ENCODE data around the gene OR6C2.
"Not testable (repeated sequence)": the region's sequence is repeated elsewhere in the genome, so short reads cannot be mapped to it uniquely, and the experiment has no call there.

Gene OR6C2

DNA sequence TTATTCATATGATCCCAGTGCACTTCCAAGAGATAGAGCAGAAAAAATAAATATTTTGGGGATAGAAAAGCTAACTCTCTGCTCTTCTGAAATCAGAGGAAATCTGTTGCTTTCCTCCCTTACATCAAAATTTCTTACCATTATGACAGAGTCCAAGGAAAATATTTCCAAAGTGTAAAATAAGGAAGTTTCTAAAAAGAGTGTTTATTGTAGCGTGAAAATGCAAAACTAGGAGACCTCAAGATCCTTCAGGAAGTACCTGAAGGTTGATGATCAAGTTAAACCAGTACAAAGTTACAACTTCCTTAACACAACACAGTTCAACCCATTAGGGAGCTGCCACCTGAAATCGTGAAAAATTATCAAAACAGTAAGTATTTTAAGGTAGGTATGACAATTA, at the start of gene OR6C2:
OR6C2 (plus strand) TSS at position 301 of the 400 bp plus-strand sequence. CDS start 8,138 bp downstream, outside the sequence.
- in situ Hi-C loops (cut with HindIII; ENCODE audit: low pct_ligation_motif_present, low pct_unique_long_range_greater_than_20kb, low sequenced_read_pairs): no loop called here
- no peak for DNase-seq

- no peak for DNase-seq
- in situ Hi-C loops (cut with HindIII; ENCODE audit: low pct_ligation_motif_present, low pct_unique_long_range_greater_than_20kb, low sequenced_read_pairs): no loop called here
Observed at GRCh38 chr12:55396326-55396725, 47.5 kb upstream of the OR6C2 start.

DNA sequence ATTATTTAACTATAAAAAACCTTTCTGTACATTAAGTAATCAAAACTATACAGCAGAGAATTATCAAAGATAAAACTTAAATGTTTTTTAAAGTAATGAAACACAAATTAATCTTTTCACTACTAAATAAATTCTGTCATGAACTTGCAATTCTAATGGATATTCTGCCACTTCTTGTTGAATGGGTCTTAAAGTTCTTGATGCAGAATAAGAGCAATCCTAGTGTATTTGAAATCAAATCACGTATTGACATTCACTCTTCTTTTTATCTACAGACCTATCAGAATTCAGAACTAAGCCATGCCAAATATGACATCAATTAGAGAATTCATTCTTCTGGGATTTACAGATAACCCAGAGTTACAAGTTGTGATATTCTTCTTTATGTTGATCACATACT, 43.6 kb upstream of the OR6C2 start, which contains the start of gene OR6C65:
OR6C65 (plus strand) TSS at position 301 of the 400 bp plus-strand sequence; CDS start at position 301, 0 bp downstream.
- no peak for DNase-seq
- in situ Hi-C loops (cut with HindIII; ENCODE audit: low pct_ligation_motif_present, low pct_unique_long_range_greater_than_20kb, low sequenced_read_pairs): no loop called here

DNA sequence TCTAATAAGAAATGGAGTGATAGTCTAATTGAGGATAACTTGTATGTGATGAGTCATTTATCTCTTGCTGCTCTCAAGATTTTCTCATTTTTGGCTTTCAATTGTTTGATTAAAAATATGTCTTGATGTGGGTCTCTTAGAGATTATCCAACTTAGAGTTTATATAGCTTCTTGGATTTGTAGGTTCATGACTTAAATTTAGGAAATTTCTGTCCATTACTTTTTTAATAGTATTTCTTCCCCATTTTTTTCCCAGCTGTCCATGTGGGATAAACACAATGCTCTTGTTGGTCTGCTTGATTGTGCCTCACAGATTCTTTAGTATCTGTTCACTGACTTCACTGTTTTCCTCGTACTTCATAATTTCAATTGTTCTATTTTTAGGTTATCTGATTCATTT, 36.0 kb upstream of the OR6C2 start:
- in situ Hi-C loops (cut with HindIII; ENCODE audit: low pct_ligation_motif_present, low pct_unique_long_range_greater_than_20kb, low sequenced_read_pairs): no loop called here
- no peak for DNase-seq

GRCh38 chr12:55409133-55409532, 34.7 kb upstream of the OR6C2 start:
- DNase-seq; in situ Hi-C loops (cut with HindIII; ENCODE audit: low pct_ligation_motif_present, low pct_unique_long_range_greater_than_20kb, low sequenced_read_pairs): not testable (repeated sequence)

- in situ Hi-C loops (cut with HindIII; ENCODE audit: low pct_ligation_motif_present, low pct_unique_long_range_greater_than_20kb, low sequenced_read_pairs): not testable (repeated sequence)
Observed at GRCh38 chr12:55412138-55412537, 31.7 kb upstream of the OR6C2 start.

DNA sequence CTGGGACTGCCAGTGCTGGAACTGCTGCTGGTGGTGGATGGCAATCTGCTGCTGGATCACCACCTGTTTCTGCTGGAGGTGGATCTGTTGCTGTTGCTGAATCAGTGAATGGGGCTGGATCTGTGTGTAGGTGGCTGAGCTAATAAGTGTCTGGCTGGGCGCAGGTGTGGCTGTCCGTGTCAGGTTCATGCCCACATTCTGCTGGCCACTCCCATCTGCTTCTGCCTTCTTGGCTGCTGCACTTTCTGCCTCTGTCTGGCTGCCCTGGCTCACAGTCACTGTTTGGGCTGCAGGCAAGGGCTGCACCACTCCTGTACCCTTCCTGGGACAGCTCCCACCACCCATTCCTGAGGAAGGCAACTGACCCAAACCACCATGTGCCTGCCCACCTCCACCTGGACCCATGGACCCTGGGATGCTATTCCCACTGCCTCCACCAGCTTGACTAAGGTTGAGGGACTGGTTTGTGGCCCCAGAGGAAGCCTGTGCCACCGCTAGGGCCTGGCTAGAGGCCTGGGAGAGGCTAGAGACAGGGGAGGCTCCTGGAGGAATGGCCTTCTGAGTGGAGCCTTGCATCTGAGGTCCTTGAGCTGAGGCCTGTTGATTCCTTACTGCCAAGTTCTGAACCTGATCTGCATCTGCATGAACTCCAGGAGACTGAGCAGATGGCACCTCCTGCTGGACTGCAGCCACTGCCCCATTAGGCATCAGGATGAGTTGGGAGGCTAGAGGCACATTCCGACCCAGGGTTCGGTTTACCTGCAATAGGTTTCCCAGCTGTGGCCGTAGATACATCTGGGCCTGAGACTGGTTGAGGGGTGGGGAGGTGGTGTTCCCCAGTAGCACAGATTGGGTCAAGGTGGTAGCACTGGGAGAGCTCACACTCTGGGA, 30.1 kb upstream of the OR6C2 start:
- DNase-seq: not testable (repeated sequence)

More at GRCh38 chr12:55412138-55412537, 31.7 kb upstream of the OR6C2 start:
- not testable (repeated sequence) for DNase-seq

DNA sequence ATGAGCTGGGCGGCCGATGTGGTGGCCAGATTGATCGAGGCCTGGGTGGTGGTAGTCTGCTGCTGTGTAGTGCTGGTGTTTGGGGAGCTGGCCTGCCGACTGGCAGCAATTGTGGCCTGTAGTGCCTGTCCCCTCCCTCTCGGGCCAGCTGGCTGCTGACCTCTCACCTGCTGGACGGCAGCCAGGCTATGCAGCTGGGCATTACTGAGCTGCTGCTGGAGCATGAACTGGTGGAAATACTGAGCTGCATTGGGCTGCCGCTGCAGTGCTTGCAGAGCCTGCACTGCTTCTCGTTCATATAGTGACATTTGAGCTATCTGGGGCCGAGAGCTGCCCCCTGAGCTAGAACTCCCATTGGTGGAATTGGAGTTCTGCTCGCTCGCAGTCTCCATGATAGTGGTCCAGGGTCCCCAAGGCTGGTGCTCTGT, 29.5 kb upstream of the OR6C2 start:
- in situ Hi-C loops (cut with HindIII; ENCODE audit: low pct_ligation_motif_present, low pct_unique_long_range_greater_than_20kb, low sequenced_read_pairs); DNase-seq: not testable (repeated sequence)

More for the DNA sequence above, 30.1 kb upstream of the OR6C2 start:
- in situ Hi-C loops (cut with HindIII; ENCODE audit: low pct_ligation_motif_present, low pct_unique_long_range_greater_than_20kb, low sequenced_read_pairs): not testable (repeated sequence)

DNA sequence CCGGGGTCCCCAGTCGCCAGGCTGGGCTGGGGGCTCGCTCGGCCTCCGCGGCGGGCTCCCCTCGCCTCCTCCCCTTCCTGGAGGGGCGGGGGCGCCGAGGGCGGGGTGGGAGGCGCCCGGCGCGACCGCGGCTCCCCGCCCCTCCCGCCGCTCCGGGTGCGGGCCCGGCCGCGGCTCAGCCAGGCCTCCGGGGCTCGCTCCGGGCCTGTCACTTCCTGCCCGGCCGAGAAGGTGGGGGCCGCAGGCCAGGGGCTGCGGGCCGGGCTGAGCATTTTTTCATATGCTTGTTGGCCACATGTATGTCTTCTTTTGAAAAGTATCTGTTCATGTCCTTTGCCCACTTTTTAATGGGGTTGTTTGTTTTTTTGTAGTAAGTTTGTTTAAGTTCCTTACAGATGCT, 29.0 kb upstream of the OR6C2 start:
- DNase-seq; in situ Hi-C loops (cut with HindIII; ENCODE audit: low pct_ligation_motif_present, low pct_unique_long_range_greater_than_20kb, low sequenced_read_pairs): not testable (repeated sequence)

DNA sequence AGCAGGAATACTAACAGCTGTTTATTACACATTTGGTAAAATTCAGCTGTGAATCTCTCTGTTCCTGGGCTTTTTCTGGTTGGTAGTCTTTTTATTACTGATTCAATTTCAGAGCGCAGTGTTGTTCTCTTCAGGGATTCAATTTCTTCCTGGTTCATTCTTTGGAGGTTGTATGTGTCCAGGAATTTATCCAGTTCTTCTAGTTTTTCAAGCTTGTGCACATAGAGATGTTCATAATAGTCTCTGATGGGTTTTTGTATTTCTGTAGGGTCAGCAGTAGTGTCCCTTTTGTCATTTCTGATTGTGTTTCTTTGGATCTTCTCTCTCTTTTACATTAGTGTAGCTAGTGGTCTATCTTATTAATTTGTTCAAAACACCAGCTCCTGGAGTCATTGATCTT, 26.9 kb upstream of the OR6C2 start:
- in situ Hi-C loops (cut with HindIII; ENCODE audit: low pct_ligation_motif_present, low pct_unique_long_range_greater_than_20kb, low sequenced_read_pairs): no loop called here

DNA sequence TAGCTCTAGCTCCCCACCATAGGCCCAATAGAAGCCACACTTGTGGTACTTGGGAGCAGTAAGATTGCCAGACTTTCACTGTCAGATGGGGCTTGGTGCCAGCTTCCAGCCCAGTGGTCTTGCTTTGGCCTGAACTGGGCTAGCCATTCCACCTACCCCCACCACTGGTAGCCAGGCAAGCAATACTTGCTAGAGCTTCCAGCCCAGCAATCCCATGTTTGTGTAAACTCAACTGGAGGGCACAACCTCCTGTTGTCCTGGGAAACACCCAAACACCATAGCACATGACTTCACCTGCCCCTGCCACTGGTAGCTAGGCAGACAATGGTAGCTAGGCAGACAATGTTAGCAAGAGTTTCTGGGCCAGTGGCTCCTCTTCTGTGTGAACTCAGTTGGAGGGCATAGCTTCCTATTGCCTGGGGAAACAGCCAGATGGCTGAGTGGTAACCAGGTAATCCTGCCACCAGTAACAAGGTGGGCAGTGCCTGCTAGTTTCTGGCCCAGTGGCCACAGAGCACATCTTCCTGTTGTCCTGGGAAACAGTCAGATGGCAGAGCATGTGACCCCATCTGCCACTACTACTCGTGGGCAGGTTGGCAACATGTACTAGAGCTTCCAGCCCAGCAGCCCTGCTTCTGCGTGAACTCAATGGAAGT, 23.4 kb upstream of the OR6C2 start:
- in situ Hi-C loops (cut with HindIII; ENCODE audit: low pct_ligation_motif_present, low pct_unique_long_range_greater_than_20kb, low sequenced_read_pairs): no loop called here
- DNase-seq: no peak

More for the DNA sequence above, 26.9 kb upstream of the OR6C2 start:
- no peak for DNase-seq

- no peak for DNase-seq
- in situ Hi-C loops (cut with HindIII; ENCODE audit: low pct_ligation_motif_present, low pct_unique_long_range_greater_than_20kb, low sequenced_read_pairs): no loop called here
Observed at GRCh38 chr12:55425954-55426353, 17.9 kb upstream of the OR6C2 start, which contains the start of gene OR6C76. Gene OR6C76, plus strand, starts transcription at chr12:55426254. Its CDS starts 0 bp downstream, at chr12:55426254.

GRCh38 chr12:55428331-55429243, 15.3 kb upstream of the OR6C2 start:
- in situ Hi-C loops (cut with HindIII; ENCODE audit: low pct_ligation_motif_present, low pct_unique_long_range_greater_than_20kb, low sequenced_read_pairs): no loop called here
- no peak for DNase-seq

DNA sequence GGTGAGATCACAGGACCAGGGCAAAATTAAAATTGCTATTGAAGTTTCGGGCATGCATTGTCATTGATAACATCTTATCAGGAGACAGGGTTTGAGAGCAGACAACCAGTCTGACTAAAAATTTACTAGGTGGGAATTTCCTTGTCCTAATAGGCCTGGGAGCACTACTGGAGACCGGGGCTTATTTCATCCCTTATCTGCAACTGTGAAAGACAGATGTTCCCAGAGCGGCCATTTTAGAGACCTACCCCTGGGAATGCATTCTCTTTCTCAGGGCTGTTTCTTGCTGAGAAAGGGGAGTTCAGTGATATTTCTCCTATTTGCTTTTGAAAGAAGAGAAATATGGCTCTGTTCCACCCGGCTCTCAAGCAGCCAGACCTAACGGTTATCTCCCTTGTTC, 2.6 kb upstream of the OR6C2 start:
- DNase-seq; in situ Hi-C loops (cut with HindIII; ENCODE audit: low pct_ligation_motif_present, low pct_unique_long_range_greater_than_20kb, low sequenced_read_pairs): not testable (repeated sequence)

GRCh38 chr12:55445357-55445756, 1.5 kb downstream of the OR6C2 start:
- DNase-seq: no peak
- in situ Hi-C loops (cut with HindIII; ENCODE audit: low pct_ligation_motif_present, low pct_unique_long_range_greater_than_20kb, low sequenced_read_pairs): no loop called here

DNA sequence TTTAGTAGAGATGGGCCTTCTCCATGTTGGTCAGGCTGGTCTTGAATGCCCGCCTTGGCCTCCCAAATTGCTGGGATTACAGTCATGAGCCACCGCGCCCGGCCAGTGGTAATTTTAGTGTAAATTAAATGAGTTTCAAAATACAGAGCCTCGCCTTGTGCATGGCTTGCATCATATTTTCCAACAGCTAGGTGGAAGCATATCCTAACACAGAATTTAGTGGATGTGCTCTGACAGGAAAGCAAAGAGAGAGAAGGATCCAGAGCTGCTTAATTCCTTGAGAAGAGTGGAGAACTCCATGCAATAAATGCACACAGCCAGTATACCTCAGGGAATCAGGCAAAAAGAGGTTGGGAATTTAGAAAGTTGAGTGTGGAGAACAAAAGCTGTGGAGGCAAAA, 2.5 kb downstream of the OR6C2 start:
- DNase-seq: no peak
- in situ Hi-C loops (cut with HindIII; ENCODE audit: low pct_ligation_motif_present, low pct_unique_long_range_greater_than_20kb, low sequenced_read_pairs): no loop called here

DNA sequence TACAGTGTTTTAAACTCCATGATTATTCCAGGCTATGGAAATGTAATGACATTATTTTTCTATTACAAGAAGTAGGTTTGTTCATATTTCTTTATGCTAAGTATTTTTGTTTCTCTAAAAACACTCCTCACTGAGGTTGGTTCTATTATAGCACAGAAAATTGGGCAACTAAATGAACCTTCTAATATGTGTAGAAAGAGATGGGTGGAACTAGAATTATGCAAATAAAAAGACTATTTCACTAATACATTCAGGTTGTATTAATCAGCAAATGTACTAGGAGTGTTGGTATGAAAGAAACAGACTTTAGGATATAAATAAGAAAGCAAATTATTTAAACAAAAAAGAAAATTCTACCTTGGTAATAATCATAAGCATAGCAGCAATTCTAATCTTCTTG, 4.9 kb downstream of the OR6C2 start:
- in situ Hi-C loops (cut with HindIII; ENCODE audit: low pct_ligation_motif_present, low pct_unique_long_range_greater_than_20kb, low sequenced_read_pairs): no loop called here
- DNase-seq: no peak

DNA sequence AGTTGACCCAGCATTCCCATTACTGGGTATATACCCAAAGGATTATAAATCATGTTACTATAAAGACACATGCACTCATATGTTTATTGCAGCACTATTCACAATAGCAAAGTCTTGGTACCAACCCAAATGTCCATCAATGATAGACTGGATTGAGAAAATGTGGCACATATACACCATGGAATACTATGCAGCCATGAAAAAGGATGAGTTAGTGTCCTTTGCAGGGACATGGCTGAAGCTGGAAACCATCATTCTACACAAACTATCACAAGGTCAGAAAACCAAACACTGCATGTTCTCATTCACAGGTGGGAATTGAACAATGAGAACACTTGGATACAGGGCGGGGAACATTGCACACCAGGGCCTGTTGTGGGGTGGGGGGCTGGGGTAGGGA, 21.1 kb downstream of the OR6C2 start:
- in situ Hi-C loops (cut with HindIII; ENCODE audit: low pct_ligation_motif_present, low pct_unique_long_range_greater_than_20kb, low sequenced_read_pairs): not testable (repeated sequence)

More for the DNA sequence above, 21.1 kb downstream of the OR6C2 start:
- not testable (repeated sequence) for DNase-seq
